Spleen (tissue), 11 donors: ENCODE data around the gene GCA. TPM values are rescaled to one million over a fixed set of nuclear protein-coding genes. Genes with fewer than 3 reads are reported as not detected.

ENCODE experiments used
- DNase-seq: peaks from one replicate; pipeline ENCODE4 v3.0.0-alpha.2; 2020
- H3K27ac ChIP-seq, 8 donors: fragments of 200-600 bp; sonication (generic) in 7 of 8; 1 replicate in 4 of 8; 2 replicates in 4 of 8; pipeline versions ENCODE4 v1.5.0 to v1.8.0; 2016 to 2021; ENCODE audit warnings: inconsistent platforms in 4 of 8, mild to moderate bottlenecking in 4 of 8, moderate library complexity in 1 of 8
- H3K27me3 ChIP-seq, 7 donors: fragments of 200-600 bp; sonication (generic) in 6 of 7; replicated peaks in 1 of 7; 1 replicate in 4 of 7; 2 replicates in 3 of 7; pipeline versions ENCODE4 v1.5.0 to v1.8.0; 2016 to 2021; ENCODE audit warnings: inconsistent platforms in 3 of 7, mild to moderate bottlenecking in 1 of 7
- H3K36me3 ChIP-seq, 6 donors: fragments of 200-600 bp; sonication (generic) in 5 of 6; 1 replicate in 4 of 6; 2 replicates in 2 of 6; pipeline versions ENCODE4 v1.5.0 to v1.8.0; 2016 to 2021; ENCODE audit warnings: inconsistent platforms in 2 of 6
- H3K4me1 ChIP-seq, 6 donors: fragments of 200-600 bp; sonication (generic) in 5 of 6; 1 replicate in 3 of 6; 2 replicates in 3 of 6; pipeline versions ENCODE4 v1.5.0 to v1.8.0; 2016 to 2021; ENCODE audit warnings: inconsistent platforms in 3 of 6
- H3K4me3 ChIP-seq, 8 donors: fragments of 200-600 bp; sonication (generic) in 7 of 8; 1 replicate in 4 of 8; 2 replicates in 4 of 8; pipeline versions ENCODE4 v1.5.0 to v1.8.0; 2016 to 2021; ENCODE audit warnings: inconsistent platforms in 4 of 8, mild to moderate bottlenecking in 4 of 8, moderate library complexity in 2 of 8
- H3K9me3 ChIP-seq, 8 donors: fragments of 200-600 bp; sonication (generic) in 7 of 8; 1 replicate in 4 of 8; 2 replicates in 4 of 8; pipeline versions ENCODE4 v1.5.0 to v1.8.0; 2016 to 2021; ENCODE audit warnings: inconsistent platforms in 4 of 8
- CTCF ChIP-seq, 11 experiments: fragments of 200-600 bp in 7 of 11; fragments of 450-650 bp in 4 of 11; sonication (generic) in 4 of 11; IDR thresholded peaks in 8 of 11; conservative IDR thresholded peaks in 3 of 11; 1 replicate in 7 of 11; 2 replicates in 4 of 11; pipeline versions ENCODE4 v1.4.0 to v1.8.0; 2016 to 2021; ENCODE audit warnings: antibody characterized with exemption in 11 of 11, inconsistent platforms in 4 of 11, mild to moderate bottlenecking in 1 of 11
- POLR2A ChIP-seq, 3 donors: fragments of 450-650 bp; IDR thresholded peaks; one replicate each; pipeline ENCODE4 v1.5.1; 2017; ENCODE audit warnings: antibody characterized with exemption in 3 of 3, mild to moderate bottlenecking in 1 of 3
- POLR2AphosphoS5 ChIP-seq, 3 donors: sonication (generic); formaldehyde crosslinking; IDR thresholded peaks; one replicate each; pipeline ENCODE4 v1.5.1; 2017; ENCODE audit warnings: antibody characterized with exemption in 3 of 3
- WGBS, 5 donors: extraction: QIAGEN DNeasy Blood & Tissue Kit in 3 of 5; methylation state at CpG; one replicate each; pipeline versions ENCODE4 v1.1.5 to v1.1.7; 2013 to 2018; 5-methylcytosine and 5-hydroxymethylcytosine counted together
- intact Hi-C: fragments of 100-400 bp; cut with DNase I; formaldehyde crosslinking; loops from one replicate; pipeline ENCODE4 v1.15.0; 2023; ENCODE audit warnings: low total_unique reads
- polyA plus RNA-seq, 3 donors: library from polyadenylated mRNA; stranded (reverse); fragments of 200-250 nt; gene quantifications; one replicate each; pipeline ENCODE4 v1.2.1, GENCODE V29; 2013
- total RNA-seq, 7 donors: library from RNA; depleted of rRNA in 3 of 7; stranded (reverse); fragments of >200 nt in 3 of 7; fragmentation: NEBNext Ultra II Directional in 4 of 7; extraction: Animal tissue kit (Norgen Biotek cat#: 25700) in 4 of 7; gene quantifications; one replicate each; pipeline versions ENCODE4 v1.1.0 to v1.2.1, GENCODE V29; 2016 to 2021
- donor health status: healthy with polysubstance abuse.
- donor health status: DM: no; HTN: no; CAD: no; lungs with moderate emphysema.
- donor health status: DM: no; HTN: no; CAD: no.
- donor health status: Bipolar disorder and iron deficiency.
- donor health status: healthy.
- donor health status: DM: no; HTN: no; CAD: no.
- donor health status: DM: yes; HTN: yes; CAD: no.

GCA gene
- total and polyA plus RNA-seq, 10 donors, result 49.1 to 498 (median 152) TPM

- Histone ChIP-seq H3K4me1 (peaks cover 0 to 15% (median 0%) of the 10 kb centered on the region in 6 donors), H3K27ac (no peak overlapping the region), H3K36me3 (no peaks in the 10 kb centered on the region), H3K27me3 (no peaks in the 10 kb centered on the region), H3K9me3 (no peaks in the 10 kb centered on the region), H3K4me3 (no peak overlapping the region)
- WGBS, 5 donors, result 59 to 86% (median 73%) methylated on average over 1 of the region's 1 CpG
- DNase-seq, result no peak
- intact Hi-C loops, result no loop called here
- no peak for TF ChIP-seq POLR2AphosphoS5 (IDR thresholded peaks at IDR 0.05)
- no peak for TF ChIP-seq CTCF (IDR thresholded peaks at IDR 0.05 in 8 of 11, conservative IDR thresholded peaks at IDR 0.05 in 3 of 11)
- no peak for TF ChIP-seq POLR2A (IDR thresholded peaks at IDR 0.05)
Observed at GRCh38 chr2:162368494-162368893, 24.6 kb downstream of the GCA start.

- TF ChIP-seq CTCF (IDR thresholded peaks at IDR 0.05 in 8 of 11, conservative IDR thresholded peaks at IDR 0.05 in 3 of 11) (no peak), POLR2AphosphoS5 (IDR thresholded peaks at IDR 0.05) (no peak), POLR2A (IDR thresholded peaks at IDR 0.05) (no peak)
- Histone ChIP-seq H3K9me3 (no peaks in the 10 kb centered on the region), H3K4me1 (peaks cover 0 to 12% (median 0%) of the 10 kb centered on the region in 6 donors), H3K4me3 (no peak overlapping the region), H3K36me3 (no peaks in the 10 kb centered on the region), H3K27ac (no peak overlapping the region), H3K27me3 (no peaks in the 10 kb centered on the region)
- DNase-seq, result no peak
- 70 to 94% (median 76%) methylated on average over 1 of the region's 1 CpG for WGBS, 5 donors
- intact Hi-C loops, result no loop called here
Observed at GRCh38 chr2:162369551-162369950, 25.6 kb downstream of the GCA start.

GRCh38 chr2:162370931-162371330, 27.0 kb downstream of the GCA start:
- no peak overlapping the region for H3K4me3 ChIP-seq
- no peak for DNase-seq
- H3K9me3 ChIP-seq, result no peaks in the 10 kb centered on the region
- 71 to 88% (median 83%) methylated on average over 3 of the region's 3 CpGs for WGBS, 5 donors
- no peak overlapping the region for H3K27ac ChIP-seq
- TF ChIP-seq POLR2AphosphoS5 (IDR thresholded peaks at IDR 0.05), result no peak
- no peak for TF ChIP-seq POLR2A (IDR thresholded peaks at IDR 0.05)
- no peak for TF ChIP-seq CTCF (IDR thresholded peaks at IDR 0.05 in 8 of 11, conservative IDR thresholded peaks at IDR 0.05 in 3 of 11)
- intact Hi-C loops, result no loop called here
- no peaks in the 10 kb centered on the region for H3K27me3 ChIP-seq
- H3K36me3 ChIP-seq, result no peaks in the 10 kb centered on the region
- peaks cover 0 to 12% (median 0%) of the 10 kb centered on the region in 6 donors for H3K4me1 ChIP-seq

GRCh38 chr2:162372818-162373217, 28.9 kb downstream of the GCA start:
- no peaks in the 10 kb centered on the region for H3K36me3 ChIP-seq
- H3K27me3 ChIP-seq, result no peaks in the 10 kb centered on the region
- H3K9me3 ChIP-seq, result no peaks in the 10 kb centered on the region
- DNase-seq, result no peak
- H3K4me3 ChIP-seq, result no peak overlapping the region
- H3K4me1 ChIP-seq, result peaks cover 0 to 12% (median 0%) of the 10 kb centered on the region in 6 donors
- intact Hi-C loops, result no loop called here
- H3K27ac ChIP-seq, result no peak overlapping the region
- TF ChIP-seq POLR2AphosphoS5 (IDR thresholded peaks at IDR 0.05), result no peak
- no peak for TF ChIP-seq POLR2A (IDR thresholded peaks at IDR 0.05)
- TF ChIP-seq CTCF (IDR thresholded peaks at IDR 0.05 in 8 of 11, conservative IDR thresholded peaks at IDR 0.05 in 3 of 11), result no peak
